Ishikawa (cell line): ENCODE measurements around the gene RPUSD2.

ENCODE experiments used
- CEBPB ChIP-seq: IDR thresholded peaks from 2 replicates; pipeline ENCODE4 v1.6.1; 2012
- CREB1 ChIP-seq: IDR thresholded peaks from 2 replicates; pipeline ENCODE4 v1.6.1; 2012; ENCODE audit warnings: low read depth
- EGR1 ChIP-seq: IDR thresholded peaks from 2 replicates; pipeline ENCODE4 v1.6.1; 2012
- EP300 ChIP-seq: IDR thresholded peaks from 2 replicates; pipeline ENCODE4 v1.6.1; 2012; ENCODE audit warnings: borderline replicate concordance
- FOXM1 ChIP-seq: IDR thresholded peaks from 2 replicates; pipeline ENCODE4 v1.6.1; 2012; ENCODE audit warnings: low read depth, borderline replicate concordance
- NFIC ChIP-seq: IDR thresholded peaks from 2 replicates; pipeline ENCODE4 v1.6.1; 2012
- RAD21 ChIP-seq: IDR thresholded peaks from 2 replicates; pipeline ENCODE4 v1.6.1; 2012; ENCODE audit warnings: low read depth
- TAF1 ChIP-seq: IDR thresholded peaks from 2 replicates; pipeline ENCODE4 v1.6.1; 2012; ENCODE audit warnings: low read depth, mild to moderate bottlenecking
- TCF12 ChIP-seq: IDR thresholded peaks from 2 replicates; pipeline ENCODE4 v1.6.1; 2012; ENCODE audit warnings: low read depth
- TEAD4 ChIP-seq: IDR thresholded peaks from 2 replicates; pipeline ENCODE4 v1.6.1; 2012
- YY1 ChIP-seq: IDR thresholded peaks from 2 replicates; pipeline ENCODE4 v1.6.1; 2012; ENCODE audit warnings: low read depth
- ZBTB7A ChIP-seq: IDR thresholded peaks from 2 replicates; pipeline ENCODE4 v1.6.1; 2012; ENCODE audit warnings: low read depth
- TF ChIP-seq, protein P1 (sequence below): IDR thresholded peaks from 2 replicates; pipeline ENCODE4 v1.6.1; 2012
- TF ChIP-seq, protein P2 (sequence below): IDR thresholded peaks from 2 replicates; pipeline ENCODE4 v1.6.1; 2012
- TF ChIP-seq, protein P3 (sequence below): IDR thresholded peaks from 2 replicates; pipeline ENCODE4 v1.6.1; 2012; ENCODE audit warnings: low read depth, mild to moderate bottlenecking

The RPUSD2 gene

GRCh38 chr15:40593165-40593564 lies 24.1 kb downstream of the RPUSD2 start:
- no peak for TF ChIP-seq NFIC
- no peak for TF ChIP-seq CEBPB
- no peak for TF ChIP-seq EP300
- no peak for TF ChIP-seq TEAD4
- TF ChIP-seq EGR1 = no peak
- TF ChIP-seq RAD21 = no peak
- TF ChIP-seq, protein P1, sequence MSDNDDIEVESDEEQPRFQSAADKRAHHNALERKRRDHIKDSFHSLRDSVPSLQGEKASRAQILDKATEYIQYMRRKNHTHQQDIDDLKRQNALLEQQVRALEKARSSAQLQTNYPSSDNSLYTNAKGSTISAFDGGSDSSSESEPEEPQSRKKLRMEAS = no peak
- TF ChIP-seq FOXM1 = no peak
- no peak for TF ChIP-seq TAF1
- no peak for TF ChIP-seq ZBTB7A
- TF ChIP-seq, protein P2, sequence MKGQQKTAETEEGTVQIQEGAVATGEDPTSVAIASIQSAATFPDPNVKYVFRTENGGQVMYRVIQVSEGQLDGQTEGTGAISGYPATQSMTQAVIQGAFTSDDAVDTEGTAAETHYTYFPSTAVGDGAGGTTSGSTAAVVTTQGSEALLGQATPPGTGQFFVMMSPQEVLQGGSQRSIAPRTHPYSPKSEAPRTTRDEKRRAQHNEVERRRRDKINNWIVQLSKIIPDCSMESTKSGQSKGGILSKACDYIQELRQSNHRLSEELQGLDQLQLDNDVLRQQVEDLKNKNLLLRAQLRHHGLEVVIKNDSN = no peak

DNA sequence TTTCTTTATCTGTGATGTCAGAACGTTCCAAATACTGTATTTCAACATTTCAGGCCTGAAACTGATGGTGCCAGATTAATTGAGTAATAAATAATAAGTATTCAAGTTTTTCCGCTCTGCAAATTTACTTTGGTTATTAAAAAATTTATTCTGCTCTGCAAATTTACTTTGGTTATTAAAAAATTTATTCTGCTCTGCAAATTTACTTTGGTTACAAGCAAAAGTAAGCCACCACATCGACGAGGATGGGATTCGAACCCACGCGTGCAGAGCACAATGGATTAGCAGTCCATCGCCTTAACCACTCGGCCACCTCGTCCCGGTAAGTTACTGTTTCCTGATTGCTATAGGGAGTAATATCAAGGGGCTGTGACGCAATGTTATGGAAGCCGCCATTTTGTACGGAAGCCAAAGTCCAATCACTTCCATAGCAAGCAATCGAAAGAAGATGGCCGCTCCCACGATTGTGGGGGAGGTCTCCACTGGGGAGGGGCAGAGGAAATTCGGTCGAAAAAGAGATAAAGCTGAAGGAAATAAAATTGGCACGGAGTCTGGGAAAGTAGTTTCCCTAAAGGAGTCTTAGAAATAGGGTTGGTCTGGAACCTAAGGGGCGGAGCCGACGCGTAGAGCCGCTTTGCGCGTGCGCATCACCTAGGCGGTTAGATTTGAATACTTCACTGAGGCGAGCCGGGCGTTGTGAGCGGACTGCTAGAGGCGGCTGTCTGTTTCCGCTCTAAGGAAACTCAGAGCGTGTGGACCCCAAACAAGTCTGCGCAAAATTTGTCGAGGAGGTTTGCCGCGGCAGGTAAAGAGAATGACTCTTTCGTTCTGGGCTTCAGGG lies 24.7 kb downstream of the RPUSD2 start, which contains the start of gene KNL1:
TSS of gene KNL1 (plus strand) at position 662 of the 841 bp plus-strand sequence. CDS start 8,683 bp downstream, outside the sequence.
- TF ChIP-seq NFIC = peak; percentile 29
- TF ChIP-seq RAD21 = no peak
- peak; percentile 39; the same call in 1 of the 2 replicates for TF ChIP-seq TCF12
- TF ChIP-seq, protein P1 = peak; percentile 74
- TF ChIP-seq EP300 = peak; percentile 27; the same call in 1 of the 2 replicates
- TF ChIP-seq, protein P3, sequence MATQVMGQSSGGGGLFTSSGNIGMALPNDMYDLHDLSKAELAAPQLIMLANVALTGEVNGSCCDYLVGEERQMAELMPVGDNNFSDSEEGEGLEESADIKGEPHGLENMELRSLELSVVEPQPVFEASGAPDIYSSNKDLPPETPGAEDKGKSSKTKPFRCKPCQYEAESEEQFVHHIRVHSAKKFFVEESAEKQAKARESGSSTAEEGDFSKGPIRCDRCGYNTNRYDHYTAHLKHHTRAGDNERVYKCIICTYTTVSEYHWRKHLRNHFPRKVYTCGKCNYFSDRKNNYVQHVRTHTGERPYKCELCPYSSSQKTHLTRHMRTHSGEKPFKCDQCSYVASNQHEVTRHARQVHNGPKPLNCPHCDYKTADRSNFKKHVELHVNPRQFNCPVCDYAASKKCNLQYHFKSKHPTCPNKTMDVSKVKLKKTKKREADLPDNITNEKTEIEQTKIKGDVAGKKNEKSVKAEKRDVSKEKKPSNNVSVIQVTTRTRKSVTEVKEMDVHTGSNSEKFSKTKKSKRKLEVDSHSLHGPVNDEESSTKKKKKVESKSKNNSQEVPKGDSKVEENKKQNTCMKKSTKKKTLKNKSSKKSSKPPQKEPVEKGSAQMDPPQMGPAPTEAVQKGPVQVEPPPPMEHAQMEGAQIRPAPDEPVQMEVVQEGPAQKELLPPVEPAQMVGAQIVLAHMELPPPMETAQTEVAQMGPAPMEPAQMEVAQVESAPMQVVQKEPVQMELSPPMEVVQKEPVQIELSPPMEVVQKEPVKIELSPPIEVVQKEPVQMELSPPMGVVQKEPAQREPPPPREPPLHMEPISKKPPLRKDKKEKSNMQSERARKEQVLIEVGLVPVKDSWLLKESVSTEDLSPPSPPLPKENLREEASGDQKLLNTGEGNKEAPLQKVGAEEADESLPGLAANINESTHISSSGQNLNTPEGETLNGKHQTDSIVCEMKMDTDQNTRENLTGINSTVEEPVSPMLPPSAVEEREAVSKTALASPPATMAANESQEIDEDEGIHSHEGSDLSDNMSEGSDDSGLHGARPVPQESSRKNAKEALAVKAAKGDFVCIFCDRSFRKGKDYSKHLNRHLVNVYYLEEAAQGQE = no peak
- peak; percentile 72 for TF ChIP-seq CREB1
- TF ChIP-seq ZBTB7A = peak; percentile 55; the same call in 1 of the 2 replicates
- peak; percentile 88 for TF ChIP-seq EGR1
- peak; percentile 49 for TF ChIP-seq TAF1
- TF ChIP-seq TEAD4 = peak; percentile 98
- TF ChIP-seq CEBPB = peak; percentile 99
- TF ChIP-seq FOXM1 = peak; percentile 22; the same call in 1 of the 2 replicates
- TF ChIP-seq YY1 = peak; percentile 100
- TF ChIP-seq, protein P2 = peak; percentile 10; the same call in 1 of the 2 replicates

GRCh38 chr15:40594429-40594836 lies 25.3 kb downstream of the RPUSD2 start:
- TF ChIP-seq ZBTB7A (peak; percentile 73; the same call in 1 of the 2 replicates), YY1 (no peak)

GRCh38 chr15:40595219-40595618 lies 26.1 kb downstream of the RPUSD2 start:
- TF ChIP-seq ZBTB7A = no peak
- no peak for TF ChIP-seq EGR1
- TF ChIP-seq, protein P1 = no peak
- no peak for TF ChIP-seq TAF1
- TF ChIP-seq CREB1 = no peak
- no peak for TF ChIP-seq RAD21
- TF ChIP-seq TEAD4 = no peak
- TF ChIP-seq CEBPB = no peak
- no peak for TF ChIP-seq YY1
- TF ChIP-seq, protein P2 = no peak
- no peak for TF ChIP-seq FOXM1
- TF ChIP-seq TCF12 = no peak
- TF ChIP-seq NFIC = no peak
- no peak for TF ChIP-seq EP300
- TF ChIP-seq, protein P3 = no peak

DNA sequence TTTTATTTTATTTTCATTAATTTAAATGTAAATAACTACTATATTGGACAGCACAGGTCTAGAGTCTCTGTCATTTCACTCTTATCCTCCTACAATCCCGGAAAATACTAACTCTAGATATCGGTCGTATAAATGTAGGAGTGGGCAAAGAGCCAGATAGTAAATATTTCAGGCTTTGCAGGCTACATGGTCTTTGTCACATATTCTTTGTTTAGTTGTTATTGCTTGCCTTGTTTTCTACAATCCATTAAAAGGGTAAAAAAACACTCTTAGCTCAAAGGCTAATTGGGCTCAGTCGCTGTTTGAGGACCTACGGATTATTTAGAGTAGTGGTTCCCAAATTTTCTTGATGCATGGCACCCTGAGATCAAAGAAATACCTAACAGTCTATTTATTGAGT lies 26.7 kb downstream of the RPUSD2 start:
- TF ChIP-seq NFIC = no peak
- TF ChIP-seq CREB1 = no peak
- TF ChIP-seq, protein P3 = no peak
- TF ChIP-seq RAD21 = no peak
